Measurements from ENCODE around the gene PNPLA4. TPM values are rescaled to one million over a fixed set of nuclear protein-coding genes. Genes with fewer than 3 reads are reported as not detected.
A peak's percentile ranks its signal among the peaks of the same experiment; 100 is the strongest.

The PNPLA4 gene
- 8.4 and 11.8 TPM in 2 replicates for total RNA-seq (2012; rRNA removed)

- H3K4me3 ChIP-seq (ENCODE audit: low read length): peak within 1 kb of the TSS; percentile 72
- H3K9ac ChIP-seq (ENCODE audit: low read depth, low read length): peak within 1 kb of the TSS; percentile 74
These were observed at the start of gene PNPLA4 for GRCh38 chrX:7927259-7928167. PNPLA4 (minus strand) TSS chrX:7927413; CDS start chrX:7926119, 1,294 bp downstream.

GRCh38 chrX:7972586-7972985 lies 45.4 kb upstream of the PNPLA4 start:
- H3K27me3 ChIP-seq (ENCODE audit: control insufficient read depth, insufficient read depth, low read length): no peaks in the 10 kb centered on the region
- H3K36me3 ChIP-seq (ENCODE audit: insufficient read depth, low read length): no peaks in the 10 kb centered on the region
- no peaks in the 10 kb centered on the region for H3K9me3 ChIP-seq (replicated peaks; ENCODE audit: low read length)
- H3K9ac ChIP-seq (ENCODE audit: low read depth, low read length): no peak overlapping the region
- no peak overlapping the region for H3K4me3 ChIP-seq (ENCODE audit: low read length)
- no peaks in the 10 kb centered on the region for H3K4me1 ChIP-seq (ENCODE audit: control insufficient read depth, insufficient read depth, low read length)
- H3K4me2 ChIP-seq (ENCODE audit: low read length): no peak overlapping the region

More at GRCh38 chrX:7927259-7928167, at the start of gene PNPLA4:
- Histone ChIP-seq H3K9me3 (replicated peaks; ENCODE audit: low read length) (no peaks in the 10 kb centered on the region), H3K36me3 (ENCODE audit: insufficient read depth, low read length) (no peaks in the 10 kb centered on the region), H3K4me2 (ENCODE audit: low read length) (peak within 1 kb of the TSS; percentile 84), H3K4me1 (ENCODE audit: control insufficient read depth, insufficient read depth, low read length) (peaks cover 8% of the 10 kb centered on the region), H3K27me3 (ENCODE audit: control insufficient read depth, insufficient read depth, low read length) (no peaks in the 10 kb centered on the region)

GRCh38 chrX:7970428-7970827 lies 43.2 kb upstream of the PNPLA4 start:
- Histone ChIP-seq H3K27me3 (ENCODE audit: control insufficient read depth, insufficient read depth, low read length) (no peaks in the 10 kb centered on the region), H3K9ac (ENCODE audit: low read depth, low read length) (no peak overlapping the region), H3K4me3 (ENCODE audit: low read length) (no peak overlapping the region), H3K4me1 (ENCODE audit: control insufficient read depth, insufficient read depth, low read length) (no peaks in the 10 kb centered on the region), H3K9me3 (replicated peaks; ENCODE audit: low read length) (no peaks in the 10 kb centered on the region), H3K4me2 (ENCODE audit: low read length) (no peak overlapping the region), H3K36me3 (ENCODE audit: insufficient read depth, low read length) (no peaks in the 10 kb centered on the region)

- H3K4me1 ChIP-seq (ENCODE audit: control insufficient read depth, insufficient read depth, low read length): no peaks in the 10 kb centered on the region
- H3K9ac ChIP-seq (ENCODE audit: low read depth, low read length): no peak overlapping the region
- H3K36me3 ChIP-seq (ENCODE audit: insufficient read depth, low read length): no peaks in the 10 kb centered on the region
- no peaks in the 10 kb centered on the region for H3K27me3 ChIP-seq (ENCODE audit: control insufficient read depth, insufficient read depth, low read length)
- H3K9me3 ChIP-seq (replicated peaks; ENCODE audit: low read length): no peaks in the 10 kb centered on the region
- H3K4me3 ChIP-seq (ENCODE audit: low read length): no peak overlapping the region
- H3K4me2 ChIP-seq (ENCODE audit: low read length): no peak overlapping the region
These were observed 38.2 kb upstream of the PNPLA4 start for GRCh38 chrX:7965436-7965835.

- Histone ChIP-seq H3K9ac (ENCODE audit: low read depth, low read length) (no peak overlapping the region), H3K36me3 (ENCODE audit: insufficient read depth, low read length) (no peaks in the 10 kb centered on the region), H3K4me1 (ENCODE audit: control insufficient read depth, insufficient read depth, low read length) (no peaks in the 10 kb centered on the region), H3K27me3 (ENCODE audit: control insufficient read depth, insufficient read depth, low read length) (no peaks in the 10 kb centered on the region), H3K4me2 (ENCODE audit: low read length) (no peak overlapping the region), H3K9me3 (replicated peaks; ENCODE audit: low read length) (no peaks in the 10 kb centered on the region), H3K4me3 (ENCODE audit: low read length) (no peak overlapping the region)
These were observed 33.0 kb upstream of the PNPLA4 start for GRCh38 chrX:7960246-7960645.

- H3K4me3 ChIP-seq (ENCODE audit: low read length): no peak overlapping the region
- no peaks in the 10 kb centered on the region for H3K4me1 ChIP-seq (ENCODE audit: control insufficient read depth, insufficient read depth, low read length)
- H3K4me2 ChIP-seq (ENCODE audit: low read length): no peak overlapping the region
- H3K9me3 ChIP-seq (replicated peaks; ENCODE audit: low read length): no peaks in the 10 kb centered on the region
- no peak overlapping the region for H3K9ac ChIP-seq (ENCODE audit: low read depth, low read length)
- no peaks in the 10 kb centered on the region for H3K27me3 ChIP-seq (ENCODE audit: control insufficient read depth, insufficient read depth, low read length)
- no peaks in the 10 kb centered on the region for H3K36me3 ChIP-seq (ENCODE audit: insufficient read depth, low read length)
These were observed 26.2 kb upstream of the PNPLA4 start for GRCh38 chrX:7953446-7953845.

- no peak overlapping the region for H3K9ac ChIP-seq (ENCODE audit: low read depth, low read length)
- H3K36me3 ChIP-seq (ENCODE audit: insufficient read depth, low read length): no peaks in the 10 kb centered on the region
- no peak overlapping the region for H3K4me3 ChIP-seq (ENCODE audit: low read length)
- H3K4me1 ChIP-seq (ENCODE audit: control insufficient read depth, insufficient read depth, low read length): no peaks in the 10 kb centered on the region
- no peaks in the 10 kb centered on the region for H3K9me3 ChIP-seq (replicated peaks; ENCODE audit: low read length)
- H3K4me2 ChIP-seq (ENCODE audit: low read length): no peak overlapping the region
- H3K27me3 ChIP-seq (ENCODE audit: control insufficient read depth, insufficient read depth, low read length): no peaks in the 10 kb centered on the region
These were observed 23.7 kb upstream of the PNPLA4 start for GRCh38 chrX:7950865-7951264.

GRCh38 chrX:7948483-7948882 lies 21.3 kb upstream of the PNPLA4 start:
- H3K4me1 ChIP-seq (ENCODE audit: control insufficient read depth, insufficient read depth, low read length): no peaks in the 10 kb centered on the region
- no peaks in the 10 kb centered on the region for H3K27me3 ChIP-seq (ENCODE audit: control insufficient read depth, insufficient read depth, low read length)
- H3K9me3 ChIP-seq (replicated peaks; ENCODE audit: low read length): no peaks in the 10 kb centered on the region
- no peak overlapping the region for H3K9ac ChIP-seq (ENCODE audit: low read depth, low read length)
- H3K4me3 ChIP-seq (ENCODE audit: low read length): no peak overlapping the region
- H3K36me3 ChIP-seq (ENCODE audit: insufficient read depth, low read length): no peaks in the 10 kb centered on the region
- H3K4me2 ChIP-seq (ENCODE audit: low read length): no peak overlapping the region

GRCh38 chrX:7946960-7947359 lies 19.7 kb upstream of the PNPLA4 start:
- H3K4me2 ChIP-seq (ENCODE audit: low read length): no peak overlapping the region

GRCh38 chrX:7943600-7944245 lies 16.5 kb upstream of the PNPLA4 start:
- Histone ChIP-seq H3K4me1 (ENCODE audit: control insufficient read depth, insufficient read depth, low read length) (no peaks in the 10 kb centered on the region), H3K9ac (ENCODE audit: low read depth, low read length) (no peak overlapping the region), H3K9me3 (replicated peaks; ENCODE audit: low read length) (no peaks in the 10 kb centered on the region), H3K4me3 (ENCODE audit: low read length) (no peak overlapping the region), H3K27me3 (ENCODE audit: control insufficient read depth, insufficient read depth, low read length) (no peaks in the 10 kb centered on the region), H3K36me3 (ENCODE audit: insufficient read depth, low read length) (no peaks in the 10 kb centered on the region), H3K4me2 (ENCODE audit: low read length) (no peak overlapping the region)

More at GRCh38 chrX:7946960-7947359, 19.7 kb upstream of the PNPLA4 start:
- Histone ChIP-seq H3K27me3 (ENCODE audit: control insufficient read depth, insufficient read depth, low read length) (no peaks in the 10 kb centered on the region), H3K4me3 (ENCODE audit: low read length) (no peak overlapping the region), H3K9me3 (replicated peaks; ENCODE audit: low read length) (no peaks in the 10 kb centered on the region), H3K4me1 (ENCODE audit: control insufficient read depth, insufficient read depth, low read length) (no peaks in the 10 kb centered on the region), H3K36me3 (ENCODE audit: insufficient read depth, low read length) (no peaks in the 10 kb centered on the region), H3K9ac (ENCODE audit: low read depth, low read length) (no peak overlapping the region)

- Histone ChIP-seq H3K36me3 (ENCODE audit: insufficient read depth, low read length) (no peaks in the 10 kb centered on the region), H3K4me3 (ENCODE audit: low read length) (no peak overlapping the region), H3K9me3 (replicated peaks; ENCODE audit: low read length) (no peaks in the 10 kb centered on the region), H3K9ac (ENCODE audit: low read depth, low read length) (no peak overlapping the region), H3K4me2 (ENCODE audit: low read length) (no peak overlapping the region), H3K4me1 (ENCODE audit: control insufficient read depth, insufficient read depth, low read length) (no peaks in the 10 kb centered on the region), H3K27me3 (ENCODE audit: control insufficient read depth, insufficient read depth, low read length) (no peaks in the 10 kb centered on the region)
These were observed 14.3 kb upstream of the PNPLA4 start for GRCh38 chrX:7941390-7942042.

All from skeletal muscle satellite cell (primary cell).